MM.1S (cell line): ENCODE measurements around the gene MEF2C.

Experiments
- CTCF ChIP-seq: fragments of 300-600 bp; sonication (generic); IDR thresholded peaks from 2 replicates; pipeline ENCODE4 v1.5.1; 2016; ENCODE audit warnings: antibody characterized with exemption, low read length, mixed read lengths
- EZH2 ChIP-seq: fragments of 300-600 bp; sonication (generic); optimal IDR thresholded peaks from 2 replicates; pipeline ENCODE3; 2017; ENCODE audit warnings: low read depth, mild to moderate bottlenecking, antibody characterized with exemption, low read length, mixed read lengths

- TF ChIP-seq CTCF (peak; percentile 90), EZH2 (no peak)
Observed at GRCh38 chr5:88680253-88681132, 202.5 kb downstream of the MEF2C start.
